SK-N-MC (cell line): ENCODE data around the gene PLPPR2.

Experiments
- DNase-seq: peaks from one replicate; pipeline ENCODE4 v3.0.0-alpha.2; 2011; ENCODE audit warnings: low read depth, low spot score
- H3K27ac ChIP-seq: fragments of 200-600 bp; sonication (generic); 2 replicates; pipeline ENCODE4 v1.5.1; 2016; ENCODE audit warnings: mixed run types
- H3K36me3 ChIP-seq: fragments of 200-600 bp; sonication (generic); 2 replicates; pipeline ENCODE4 v1.6.1; 2017; ENCODE audit warnings: antibody characterized with exemption, low read length, mixed read lengths; ENCODE audit not compliant: insufficient read depth
- H3K4me3 ChIP-seq: fragments of 200-600 bp; sonication (generic); 2 replicates; pipeline ENCODE4 v1.5.1; 2016
- H3K9ac ChIP-seq: fragments of 200-600 bp; sonication (generic); 2 replicates; pipeline ENCODE4 v1.8.0; 2017; ENCODE audit warnings: mixed run types, mixed read lengths; ENCODE audit not compliant: insufficient read length
- H3K9me3 ChIP-seq: fragments of 200-600 bp; sonication (generic); 2 replicates; pipeline ENCODE4 v1.6.1; 2017; ENCODE audit warnings: low read depth, mild to moderate bottlenecking, antibody characterized with exemption, low read length, moderate library complexity, mixed read lengths
- EZH2 ChIP-seq: fragments of 200-600 bp; sonication (generic); IDR thresholded peaks from one replicate; pipeline ENCODE4 v1.6.1; 2017; ENCODE audit warnings: antibody characterized with exemption
- FOXP2 ChIP-seq: optimal IDR thresholded peaks from 2 replicates; pipeline ENCODE3; 2011; ENCODE audit warnings: mild to moderate bottlenecking, moderate library complexity; ENCODE audit not compliant: insufficient read depth; ENCODE audit errors: extremely low read length, control extremely low read depth
- POLR2AphosphoS5 ChIP-seq: IDR thresholded peaks from 2 replicates; pipeline ENCODE4 v1.6.1; 2012; ENCODE audit warnings: mild to moderate bottlenecking, low read depth, low read length, borderline replicate concordance

PLPPR2 gene

DNA sequence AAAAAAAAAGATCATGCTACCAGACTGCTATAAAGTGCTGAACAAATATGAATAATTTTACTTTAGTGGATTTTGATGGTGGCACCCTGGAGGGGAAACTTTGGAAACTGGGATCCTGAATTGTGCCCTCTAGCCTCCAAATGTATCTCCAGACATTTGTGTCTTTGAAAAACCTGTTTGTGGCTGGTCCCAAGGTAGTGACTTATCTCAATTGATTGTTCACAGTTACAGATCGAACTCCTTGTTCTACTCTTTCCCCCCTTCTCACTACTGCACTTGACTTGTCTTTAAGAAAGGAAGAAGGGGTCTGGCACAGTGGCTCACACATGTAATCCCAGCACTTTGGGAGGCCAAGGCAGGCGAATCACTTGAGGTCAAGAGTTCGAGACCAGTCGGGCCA lies 53.4 kb downstream of the PLPPR2 start:
- H3K27ac ChIP-seq: no peak overlapping the region
- no peak for DNase-seq

DNA sequence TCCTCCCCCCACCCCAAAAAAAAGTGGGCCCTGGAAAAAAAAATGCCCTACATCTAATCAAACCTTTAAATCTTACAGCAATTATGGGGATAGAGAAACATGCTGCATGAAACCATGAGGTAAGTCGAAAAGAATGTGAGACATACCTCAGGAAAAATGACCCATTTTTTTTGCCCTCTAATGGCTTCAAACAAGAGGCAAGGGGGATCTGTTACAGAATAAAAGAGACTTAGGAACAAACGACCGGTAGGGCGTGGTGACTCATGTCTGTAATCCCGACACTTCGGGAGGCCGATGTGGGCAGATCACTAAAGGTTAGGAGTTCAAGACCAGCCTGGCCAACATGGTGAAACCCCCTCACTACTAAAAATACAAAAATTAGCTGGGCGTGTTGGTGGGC lies 55.5 kb downstream of the PLPPR2 start:
- H3K9ac ChIP-seq: no peak overlapping the region
- H3K36me3 ChIP-seq: no peaks in the 10 kb centered on the region
- no peak overlapping the region for H3K27ac ChIP-seq
- no peaks in the 10 kb centered on the region for H3K9me3 ChIP-seq
- DNase-seq: no peak
- TF ChIP-seq POLR2AphosphoS5 (no peak), EZH2 (no peak), FOXP2 (no peak)
- H3K4me3 ChIP-seq: no peak overlapping the region

More for the DNA sequence above, 53.4 kb downstream of the PLPPR2 start:
- Histone ChIP-seq H3K36me3 (no peaks in the 10 kb centered on the region), H3K9ac (no peak overlapping the region), H3K9me3 (no peaks in the 10 kb centered on the region), H3K4me3 (no peak overlapping the region)
- TF ChIP-seq POLR2AphosphoS5: no peak
- no peak for TF ChIP-seq EZH2
- TF ChIP-seq FOXP2: no peak

DNA sequence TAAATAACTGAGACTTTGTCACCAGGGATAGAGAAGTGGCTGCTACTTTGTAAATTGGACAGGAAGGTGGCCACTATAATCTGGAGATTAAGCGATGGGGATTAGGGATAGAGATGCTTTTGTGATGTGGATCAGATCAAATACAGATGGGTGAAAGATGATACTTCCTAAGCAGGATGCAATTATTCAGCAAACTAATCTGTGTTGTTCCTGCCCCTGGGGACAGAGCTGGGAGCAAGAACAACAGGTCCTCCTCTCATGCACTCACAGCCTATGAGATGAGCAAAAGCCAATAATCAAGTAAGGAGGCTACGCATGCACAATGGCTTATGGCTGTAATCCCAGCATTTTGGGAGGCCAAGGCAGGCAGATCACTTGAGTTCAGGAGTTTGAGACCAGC lies 59.3 kb downstream of the PLPPR2 start:
- Histone ChIP-seq H3K9me3 (no peaks in the 10 kb centered on the region), H3K9ac (no peak overlapping the region), H3K27ac (no peak overlapping the region), H3K4me3 (no peak overlapping the region), H3K36me3 (no peaks in the 10 kb centered on the region)
- DNase-seq: no peak
- TF ChIP-seq EZH2 (no peak), FOXP2 (no peak), POLR2AphosphoS5 (no peak)
